Stomach (tissue), 9 donors: ENCODE measurements around the gene IRF4. TPM values are rescaled to one million over a fixed set of nuclear protein-coding genes. Genes with fewer than 3 reads are reported as not detected.

Source experiments
- DNase-seq, 2 donors: peaks; one replicate each; pipeline versions ENCODE4 v3.0.0 to v3.0.0-alpha.2; 2013 to 2019
- H3K27ac ChIP-seq, 5 donors: fragments of 200-600 bp in 4 of 5; sonication (generic) in 4 of 5; one replicate each; pipeline ENCODE4 v1.5.1; 2013 to 2019; ENCODE audit warnings: mild to moderate bottlenecking in 1 of 5, moderate library complexity in 1 of 5
- H3K27me3 ChIP-seq, 3 donors: fragments of 200-600 bp; sonication (generic); one replicate each; pipeline ENCODE4 v1.5.1; 2017 to 2019; ENCODE audit warnings: mixed run types in 1 of 3
- H3K36me3 ChIP-seq, 4 donors: fragments of 200-600 bp; sonication (generic); 1 replicate in 3 of 4; 2 replicates in 1 of 4; pipeline ENCODE4 v1.5.1; 2016 to 2019
- H3K4me1 ChIP-seq, 4 donors: fragments of 200-600 bp; sonication (generic); one replicate each; pipeline ENCODE4 v1.5.1; 2016 to 2019
- H3K4me3 ChIP-seq, 4 donors: fragments of 200-600 bp; sonication (generic) in 3 of 4; one replicate each; pipeline ENCODE4 v1.5.1; 2016 to 2019; ENCODE audit warnings: mild to moderate bottlenecking in 1 of 4
- H3K9me3 ChIP-seq, 4 donors: fragments of 200-600 bp; sonication (generic); one replicate each; pipeline ENCODE4 v1.5.1; 2016 to 2019
- CTCF ChIP-seq, 7 experiments: fragments of 450-650 bp in 4 of 7; fragments of 200-600 bp in 3 of 7; sonication (generic) in 3 of 7; IDR thresholded peaks; one replicate each; pipeline ENCODE4 v1.5.1; 2016 to 2019; ENCODE audit warnings: antibody characterized with exemption in 7 of 7, control low read depth in 2 of 7, mild to moderate bottlenecking in 1 of 7
- EP300 ChIP-seq: sonication (generic); formaldehyde crosslinking; IDR thresholded peaks from one replicate; pipeline ENCODE4 v1.6.1; 2017; ENCODE audit warnings: antibody characterized with exemption
- POLR2A ChIP-seq, 4 donors: fragments of 450-650 bp; IDR thresholded peaks; one replicate each; pipeline ENCODE4 v1.6.1; 2016; ENCODE audit warnings: antibody characterized with exemption in 4 of 4, control low read depth in 2 of 4, mild to moderate bottlenecking in 1 of 4, moderate library complexity in 1 of 4
- POLR2AphosphoS5 ChIP-seq, 3 donors: sonication (generic); formaldehyde crosslinking; IDR thresholded peaks; one replicate each; pipeline ENCODE4 v1.6.1; 2016; ENCODE audit warnings: antibody characterized with exemption in 3 of 3
- WGBS, 5 donors: extraction: QIAGEN DNeasy Blood & Tissue Kit in 3 of 5; methylation state at CpG; one replicate each; pipeline versions ENCODE4 v1.1.5 to v1.1.7; 2013 to 2018; 5-methylcytosine and 5-hydroxymethylcytosine counted together
- intact Hi-C: fragments of 100-400 bp; cut with DNase I; formaldehyde crosslinking; loops from one replicate; pipeline ENCODE4 v1.15.1; 2023; ENCODE audit warnings: low total_unique reads
- polyA plus RNA-seq, 3 donors: library from polyadenylated mRNA; stranded (reverse); fragments of 200-250 nt; gene quantifications; one replicate each; pipeline ENCODE4 v1.2.3, GENCODE V29; 2013
- total RNA-seq, 5 donors: library from RNA; depleted of rRNA; stranded (reverse); fragments of >200 nt; gene quantifications; one replicate each; pipeline versions ENCODE4 v1.1.0 to v1.2.3, GENCODE V29; 2014 to 2016
- donor health status: healthy with polysubstance abuse.
- donor health status: Bipolar disorder and iron deficiency.
- donor health status: healthy.

The IRF4 gene
- total and polyA plus RNA-seq, 8 donors = 0.48 to 7.0 (median 2.6) TPM; not detected in 1

GRCh38 chr6:349491-349921 lies 42.0 kb upstream of the IRF4 start:
- WGBS, 5 donors = 77 to 83% (median 80%) methylated on average over 6 of the region's 6 CpGs
- peaks cover 21 to 65% (median 57%) of the 10 kb centered on the region in 4 donors for H3K36me3 ChIP-seq
- intact Hi-C loops = no loop called here

GRCh38 chr6:350371-350770 lies 41.2 kb upstream of the IRF4 start:
- Histone ChIP-seq H3K4me1 (peaks cover 0 to 3% (median 0%) of the 10 kb centered on the region in 4 donors), H3K9me3 (no peaks in the 10 kb centered on the region), H3K27ac (no peak overlapping the region), H3K27me3 (no peaks in the 10 kb centered on the region), H3K4me3 (no peak overlapping the region), H3K36me3 (peaks cover 21 to 65% (median 57%) of the 10 kb centered on the region in 4 donors)
- no peak for TF ChIP-seq POLR2AphosphoS5 (IDR thresholded peaks at IDR 0.05)
- TF ChIP-seq POLR2A (IDR thresholded peaks at IDR 0.05) = no peak
- TF ChIP-seq CTCF (IDR thresholded peaks at IDR 0.05) = no peak
- TF ChIP-seq EP300 = no peak
- DNase-seq = no peak
- WGBS, 5 donors = 90 to 93% (median 92%) methylated on average over 9 of the region's 9 CpGs
- intact Hi-C loops = no loop called here

More at GRCh38 chr6:349491-349921, 42.0 kb upstream of the IRF4 start:
- TF ChIP-seq EP300 = no peak
- TF ChIP-seq POLR2AphosphoS5 (IDR thresholded peaks at IDR 0.05) = no peak
- no peak for TF ChIP-seq POLR2A (IDR thresholded peaks at IDR 0.05)
- Histone ChIP-seq H3K4me3 (no peak overlapping the region), H3K9me3 (no peaks in the 10 kb centered on the region), H3K4me1 (no peaks in the 10 kb centered on the region), H3K27me3 (no peaks in the 10 kb centered on the region), H3K27ac (no peak overlapping the region)
- no peak for DNase-seq

- no peak for DNase-seq
- intact Hi-C loops = no loop called here
- Histone ChIP-seq H3K27ac (no peak overlapping the region), H3K36me3 (peaks cover 21 to 62% (median 57%) of the 10 kb centered on the region in 4 donors), H3K9me3 (no peaks in the 10 kb centered on the region), H3K4me3 (no peak overlapping the region), H3K4me1 (peaks cover 0 to 5% (median 0%) of the 10 kb centered on the region in 4 donors), H3K27me3 (no peaks in the 10 kb centered on the region)
- TF ChIP-seq CTCF (IDR thresholded peaks at IDR 0.05) (no peak), POLR2AphosphoS5 (IDR thresholded peaks at IDR 0.05) (no peak), EP300 (no peak), POLR2A (IDR thresholded peaks at IDR 0.05) (no peak)
- WGBS, 5 donors = 87 to 91% (median 89%) methylated on average over 31 of the region's 31 CpGs
Observed at GRCh38 chr6:351011-351866, 40.3 kb upstream of the IRF4 start.

GRCh38 chr6:351867-352289 lies 39.7 kb upstream of the IRF4 start:
- intact Hi-C loops = no loop called here
- Histone ChIP-seq H3K9me3 (no peaks in the 10 kb centered on the region), H3K36me3 (peaks cover 21 to 58% (median 54%) of the 10 kb centered on the region in 4 donors), H3K4me1 (peaks cover 0 to 5% (median 0%) of the 10 kb centered on the region in 4 donors), H3K27ac (no peak overlapping the region), H3K27me3 (no peaks in the 10 kb centered on the region), H3K4me3 (no peak overlapping the region)
- 77 to 84% (median 79%) methylated on average over 4 of the region's 4 CpGs for WGBS, 5 donors
- no peak for TF ChIP-seq CTCF (IDR thresholded peaks at IDR 0.05)
- TF ChIP-seq EP300 = no peak
- no peak for TF ChIP-seq POLR2AphosphoS5 (IDR thresholded peaks at IDR 0.05)
- TF ChIP-seq POLR2A (IDR thresholded peaks at IDR 0.05) = no peak
- no peak for DNase-seq
